HG03039 (cell line): ENCODE measurements around the gene TNFRSF19.
"Not testable (repeated sequence)": the region's sequence is repeated elsewhere in the genome, so short reads cannot be mapped to it uniquely, and the experiment has no call there.

Experiments used
- ATAC-seq: cut with Tn5 transposase; IDR thresholded peaks from one replicate; pipeline ENCODE4 v1.9.1; 2021; ENCODE audit warnings: mild to moderate bottlenecking, moderate library complexity; ENCODE audit not compliant: unreplicated experiment

Gene TNFRSF19

GRCh38 chr13:23567906-23568460 is 2.2 kb upstream of the TNFRSF19 start:
- ATAC-seq, result no peak

- no peak for ATAC-seq
Observed at GRCh38 chr13:23570921-23571315, 706 bp downstream of the TNFRSF19 start.

- ATAC-seq, result no peak
Observed at GRCh38 chr13:23571431-23571830, 1.2 kb downstream of the TNFRSF19 start.

- no peak for ATAC-seq
Observed at GRCh38 chr13:23572836-23573235, 2.6 kb downstream of the TNFRSF19 start.

GRCh38 chr13:23574421-23575145 is 4.4 kb downstream of the TNFRSF19 start:
- ATAC-seq, result no peak

- no peak for ATAC-seq
Observed at GRCh38 chr13:23575632-23576031, 5.4 kb downstream of the TNFRSF19 start.

DNA sequence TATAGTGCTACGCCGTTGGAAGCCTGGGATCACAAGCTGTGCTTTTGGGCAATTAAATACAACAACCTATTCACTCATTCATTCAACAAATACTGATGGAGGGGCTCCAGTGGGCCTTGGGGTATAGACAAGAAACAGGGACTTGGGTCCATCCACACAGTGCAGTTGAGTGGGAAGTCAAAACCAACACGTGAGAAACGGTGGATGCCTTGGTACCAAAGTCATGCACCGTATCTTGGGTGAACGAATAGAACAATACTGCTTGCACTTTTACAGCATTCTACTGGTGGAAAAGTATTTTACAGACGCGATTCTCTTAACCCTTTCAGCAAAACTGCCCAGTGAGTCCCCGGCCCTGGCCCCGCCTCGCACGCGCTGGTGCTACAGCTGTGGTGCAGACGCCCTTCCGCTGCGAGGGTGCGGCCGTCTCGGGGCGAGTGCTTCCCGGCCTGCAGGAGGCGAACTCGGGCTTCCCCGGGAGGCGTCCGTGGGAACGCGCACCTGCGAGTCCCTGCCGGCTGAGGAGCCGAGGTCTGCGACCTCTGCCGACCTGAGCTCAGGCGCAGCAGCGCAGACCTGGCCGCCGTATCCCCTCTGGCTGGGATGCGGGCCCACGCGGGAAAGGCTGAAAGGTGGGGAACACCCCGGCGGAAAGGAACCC is 8.3 kb downstream of the TNFRSF19 start:
- ATAC-seq, result peak; percentile 48

DNA sequence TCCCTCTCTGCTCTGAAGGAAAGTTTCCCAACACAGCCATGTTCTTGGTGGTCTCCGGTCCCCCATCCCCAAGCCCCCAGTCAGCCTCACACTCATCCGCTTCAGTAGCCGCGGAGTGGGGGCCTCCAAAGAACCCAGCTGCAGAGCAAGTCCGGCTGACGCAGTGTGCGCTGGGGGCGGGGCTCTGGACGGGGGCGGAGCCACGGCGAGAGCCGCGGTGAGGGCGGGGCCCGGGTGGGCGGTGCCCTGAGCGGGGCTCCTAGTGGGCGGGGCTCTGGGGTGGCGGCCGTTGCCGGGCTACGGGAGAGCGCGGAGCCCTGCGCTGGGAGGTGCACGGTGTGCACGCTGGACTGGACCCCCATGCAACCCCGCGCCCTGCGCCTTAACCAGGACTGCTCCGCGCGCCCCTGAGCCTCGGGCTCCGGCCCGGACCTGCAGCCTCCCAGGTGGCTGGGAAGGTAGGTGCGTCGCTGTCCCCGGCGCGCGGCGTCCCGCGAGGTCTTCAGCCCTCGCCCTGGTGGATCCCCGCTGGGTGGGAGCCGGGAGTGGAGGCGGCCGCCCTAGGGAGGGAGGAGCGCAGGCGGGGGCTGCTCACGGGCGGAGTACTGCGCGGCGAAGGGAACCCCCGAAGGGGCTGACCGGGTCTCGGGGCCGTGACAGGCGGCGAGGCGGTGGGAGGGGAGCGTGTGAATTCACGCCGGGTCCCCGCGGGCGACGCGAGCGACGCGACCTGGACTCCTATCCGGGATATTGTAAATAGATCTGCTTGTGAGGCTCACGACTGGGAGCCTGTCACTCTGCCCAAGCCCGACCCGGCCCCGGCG is 9.1 kb downstream of the TNFRSF19 start:
- ATAC-seq, result peak; percentile 82

- no peak for ATAC-seq
Observed at GRCh38 chr13:23579896-23580683, 9.9 kb downstream of the TNFRSF19 start.

DNA sequence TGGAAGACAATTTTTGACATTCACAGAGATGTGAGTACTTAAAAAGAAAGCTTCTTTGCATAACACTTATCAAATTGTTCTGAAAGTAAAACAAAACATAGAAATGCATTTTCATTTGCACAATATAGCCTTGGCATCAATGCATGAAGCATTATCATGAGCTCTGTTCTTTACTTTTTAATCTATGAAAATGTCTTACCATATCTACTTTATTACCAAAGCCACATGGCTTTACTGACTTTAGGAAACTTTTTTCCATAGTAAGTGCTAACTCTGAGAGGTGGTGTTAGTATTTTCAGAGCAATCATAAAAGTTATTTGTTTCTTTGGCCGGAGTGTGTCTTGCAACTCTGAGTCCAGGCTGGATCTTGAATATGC is 10.5 kb downstream of the TNFRSF19 start:
- ATAC-seq, result no peak

GRCh38 chr13:23583491-23583890 is 13.3 kb downstream of the TNFRSF19 start:
- ATAC-seq, result no peak

DNA sequence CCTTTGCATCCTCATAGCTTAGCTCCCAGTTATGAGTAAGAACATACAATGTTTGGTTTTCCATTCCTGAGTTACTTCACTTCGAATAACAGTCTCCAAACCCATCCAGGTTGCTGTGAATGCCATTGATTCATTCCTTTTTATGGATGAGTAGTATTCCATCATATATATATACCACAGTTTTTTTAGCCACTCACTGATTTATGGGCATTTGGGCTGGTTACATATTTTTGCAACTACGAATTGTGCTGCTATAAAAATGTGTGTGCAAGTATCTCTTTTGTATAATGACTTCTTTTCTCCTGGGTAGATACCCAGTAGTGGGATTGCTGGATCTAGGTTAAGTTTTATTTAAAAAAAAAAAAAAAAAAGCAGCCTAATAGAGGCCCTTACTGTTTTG is 14.1 kb downstream of the TNFRSF19 start:
- no peak for ATAC-seq

GRCh38 chr13:23586336-23586735 is 16.1 kb downstream of the TNFRSF19 start:
- ATAC-seq, result no peak

DNA sequence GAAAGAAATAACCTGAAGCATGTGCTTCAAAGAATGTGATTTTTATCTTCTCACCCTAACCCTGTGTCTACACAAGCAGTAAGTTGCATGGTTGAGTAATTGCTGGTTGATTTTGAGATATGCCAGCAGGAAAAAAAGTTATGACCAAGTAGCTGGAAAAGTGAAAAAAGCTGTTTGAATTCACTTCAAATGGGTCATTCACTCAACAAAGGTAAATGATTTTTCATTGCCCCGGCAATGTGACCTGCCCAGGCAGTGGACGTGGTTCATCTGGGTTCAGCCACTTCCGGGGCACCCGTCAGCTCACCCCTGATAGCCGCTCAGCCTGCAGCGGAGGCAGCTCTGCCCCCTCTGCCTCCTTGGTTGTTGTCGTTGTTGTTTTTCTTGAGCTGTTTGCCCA is 18.5 kb downstream of the TNFRSF19 start:
- ATAC-seq, result no peak

GRCh38 chr13:23592596-23592995 is 22.4 kb downstream of the TNFRSF19 start:
- ATAC-seq, result no peak

GRCh38 chr13:23593148-23593547 is 22.9 kb downstream of the TNFRSF19 start:
- no peak for ATAC-seq

DNA sequence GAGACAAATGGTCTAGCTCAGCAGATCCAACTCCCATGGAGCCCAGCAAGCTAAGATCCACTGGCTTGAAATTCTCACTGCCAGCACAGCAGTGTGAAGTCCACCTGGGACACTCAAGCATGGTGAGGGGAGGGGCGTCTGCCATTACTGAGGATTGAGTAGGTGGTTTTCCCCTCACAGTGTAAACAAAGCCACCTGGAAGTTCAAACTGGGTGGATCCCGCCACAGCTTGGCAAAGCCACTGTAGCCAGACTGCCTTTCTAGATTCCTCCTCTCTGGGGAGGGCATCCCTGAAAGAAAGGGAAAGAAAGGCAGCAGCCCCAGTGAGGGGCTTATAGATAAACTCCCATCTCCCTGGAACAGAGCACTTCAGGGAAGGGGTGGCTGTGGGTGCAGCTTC is 24.1 kb downstream of the TNFRSF19 start:
- not testable (repeated sequence) for ATAC-seq

- ATAC-seq, result no peak
Observed at GRCh38 chr13:23598369-23598768, 28.2 kb downstream of the TNFRSF19 start.

- ATAC-seq, result no peak
Observed at GRCh38 chr13:23599083-23599925, 29.1 kb downstream of the TNFRSF19 start.

GRCh38 chr13:23600100-23600499 is 29.9 kb downstream of the TNFRSF19 start:
- no peak for ATAC-seq
